BLaER1 treated with 17β-estradiol and CSF1 and Interleukin-3, amounts not matched to agents 10 nM and 100 nM (cell line): ENCODE measurements around the gene GLIPR1L1.

ENCODE experiments used
- H3K27ac ChIP-seq, 11 experiments: shearing (Covaris generic); formaldehyde crosslinking; 2 replicates each; pipeline ENCODE4 v1.8.1; 2022
- H3K27me3 ChIP-seq, 11 experiments: shearing (Covaris generic); formaldehyde crosslinking; 2 replicates each; pipeline ENCODE4 v1.8.1; 2022
- H3K36me3 ChIP-seq, 11 experiments: shearing (Covaris generic); formaldehyde crosslinking; 2 replicates each; pipeline ENCODE4 v1.8.1; 2022
- H3K4me1 ChIP-seq, 10 experiments: shearing (Covaris generic); formaldehyde crosslinking; 2 replicates each; pipeline ENCODE4 v1.8.1; 2022
- H3K4me2 ChIP-seq, 11 experiments: shearing (Covaris generic); formaldehyde crosslinking; 2 replicates each; pipeline ENCODE4 v1.8.1; 2022
- H3K4me3 ChIP-seq, 10 experiments: shearing (Covaris generic); formaldehyde crosslinking; 2 replicates each; pipeline ENCODE4 v1.8.1; 2022
- H3K9ac ChIP-seq, 11 experiments: shearing (Covaris generic); formaldehyde crosslinking; 2 replicates each; pipeline ENCODE4 v1.8.1; 2022
- H3K9me3 ChIP-seq, 11 experiments: shearing (Covaris generic); formaldehyde crosslinking; replicated peaks in 1 of 11; 2 replicates each; pipeline ENCODE4 v1.8.1; 2022
- H4K20me1 ChIP-seq, 11 experiments: shearing (Covaris generic); formaldehyde crosslinking; 2 replicates each; pipeline ENCODE4 v1.8.1; 2022
- Cebpa-rat ChIP-seq, 11 experiments: shearing (Covaris generic); IDR thresholded peaks; 2 replicates each; pipeline ENCODE4 v1.8.1; 2022

Gene GLIPR1L1

DNA sequence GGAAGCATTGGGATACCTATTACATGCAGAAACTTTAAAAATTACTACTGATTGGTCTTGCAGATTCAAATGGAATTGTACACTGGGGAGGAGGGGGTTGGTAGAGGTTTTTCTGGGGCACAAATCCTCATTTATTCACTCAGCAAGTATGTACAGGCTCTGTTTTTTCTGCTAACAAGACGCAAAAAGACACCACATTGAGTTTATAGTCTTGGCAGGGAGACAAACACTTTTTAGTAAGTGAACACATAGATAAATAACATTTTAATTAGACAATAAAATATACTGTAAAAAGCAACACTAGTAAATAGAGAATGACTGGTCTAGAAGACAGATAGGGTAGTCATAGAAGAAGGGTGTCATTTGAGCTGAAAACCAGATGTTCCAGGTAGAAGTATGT, 80.2 kb downstream of the GLIPR1L1 start:
- Histone ChIP-seq H3K4me3 (no peak overlapping the region), H3K9ac (no peak overlapping the region), H3K27me3 (no peaks in the 10 kb centered on the region), H3K9me3 (no peaks in the 10 kb centered on the region), H3K27ac (no peak overlapping the region), H3K4me2 (no peak overlapping the region), H4K20me1 (no peaks in the 10 kb centered on the region), H3K4me1 (no peaks in the 10 kb centered on the region), H3K36me3 (no peaks in the 10 kb centered on the region)
- no peak for TF ChIP-seq Cebpa-rat (IDR thresholded peaks at IDR 0.05)

DNA sequence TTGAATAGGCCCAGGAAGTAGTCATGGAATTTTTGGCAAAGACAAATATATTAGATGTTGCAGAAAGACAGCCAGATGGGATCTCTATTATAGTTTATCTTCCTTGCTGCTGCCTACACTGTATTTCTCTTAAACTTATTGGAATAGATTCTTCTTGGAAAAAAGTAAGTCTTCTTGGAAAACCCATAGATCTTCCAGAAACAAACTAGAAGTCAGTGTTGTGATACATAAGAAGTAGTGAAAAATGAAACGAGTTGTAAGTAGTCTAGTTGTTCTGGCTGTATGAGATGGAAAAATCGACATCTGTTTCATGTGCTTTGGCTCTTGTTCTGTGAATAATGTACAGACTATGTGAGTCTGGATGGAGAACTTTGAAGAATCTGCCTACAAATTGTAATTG, 85.4 kb downstream of the GLIPR1L1 start:
- TF ChIP-seq Cebpa-rat (IDR thresholded peaks at IDR 0.05), result no peak
- peaks cover 0 to 10% (median 0%) of the 10 kb centered on the region in 11 experiments; a peak in 5 of 22 replicates for H3K9me3 ChIP-seq
- no peaks in the 10 kb centered on the region for H3K36me3 ChIP-seq
- H4K20me1 ChIP-seq, result no peaks in the 10 kb centered on the region
- H3K4me1 ChIP-seq, result no peaks in the 10 kb centered on the region
- H3K27me3 ChIP-seq, result no peaks in the 10 kb centered on the region
- no peak overlapping the region for H3K9ac ChIP-seq
- H3K4me3 ChIP-seq, result no peak overlapping the region
- no peak overlapping the region for H3K27ac ChIP-seq
- no peak overlapping the region for H3K4me2 ChIP-seq
